ENCODE data around the gene PRCC.

- TF ChIP-seq EP300 (IDR thresholded peaks at IDR 0.05; ENCODE audit: borderline replicate concordance in 1 of 2, low read depth in 2 of 2, low read length in 2 of 2) = no peak
- TF ChIP-seq PHF8 (conservative IDR thresholded peaks at IDR 0.05; ENCODE audit: low read depth, low read length) = no peak
- no peak for TF ChIP-seq CTBP2 (IDR thresholded peaks at IDR 0.05; ENCODE audit: borderline replicate concordance, insufficient read depth, insufficient read length, low read length)
- TF ChIP-seq EGR1 (IDR thresholded peaks at IDR 0.05; ENCODE audit: borderline replicate concordance, low read depth, low read length) = no peak
- TF ChIP-seq CEBPB (IDR thresholded peaks at IDR 0.05; ENCODE audit: low read depth, low read length) = no peak
- TF ChIP-seq POLR2AphosphoS5 (IDR thresholded peaks at IDR 0.05; ENCODE audit: low read depth, low read length) = no peak
- no peak for TF ChIP-seq SP2 (IDR thresholded peaks at IDR 0.05; ENCODE audit: low read length)
- TF ChIP-seq CTCF (IDR thresholded peaks at IDR 0.05; ENCODE audit: control extremely low read depth in 1 of 3, insufficient read depth in 1 of 3, low read depth in 1 of 3, low read length in 3 of 3) = no peak
- no peak for TF ChIP-seq RAD21 (IDR thresholded peaks at IDR 0.05 in 1 of 2, conservative IDR thresholded peaks at IDR 0.05 in 1 of 2; ENCODE audit: low read depth in 2 of 2, low read length in 2 of 2)
- no peak for TF ChIP-seq POLR2A (IDR thresholded peaks at IDR 0.05; ENCODE audit: control extremely low read depth in 1 of 2, low read depth in 2 of 2, low read length in 2 of 2)
- no peak for TF ChIP-seq JUND (IDR thresholded peaks at IDR 0.05; ENCODE audit: low read length)
- no peak for TF ChIP-seq YY1 (IDR thresholded peaks at IDR 0.05; ENCODE audit: low read depth, low read length)
- no peak for TF ChIP-seq ATF2 (IDR thresholded peaks at IDR 0.05; ENCODE audit: low read length)
Measured at GRCh38 chr1:156828400-156829124, 61.2 kb downstream of the PRCC start.
